ENCODE measurements around the gene ZNF511. TPM values are rescaled to one million over a fixed set of nuclear protein-coding genes. Genes with fewer than 3 reads are reported as not detected.

Gene ZNF511
- total RNA-seq, 1 experiment from 2014 or later: 44.7 TPM

- TF ChIP-seq EZH2 (IDR thresholded peaks at IDR 0.05; ENCODE audit: low read depth) (no peak), CTCF (conservative IDR thresholded peaks at IDR 0.05) (no peak)
- CTCF ChIA-PET: interaction anchor here (1.0 kb wide), 1 partner anchor 17 kb away, joined by 3 read pairs; no protein-coding TSS in a partner anchor
- intact Hi-C loops (cut with micrococcal nuclease; ENCODE audit: unreplicated experiment): no loop called here
Observed at GRCh38 chr10:133313192-133313591, 4.5 kb downstream of the ZNF511 start.

GRCh38 chr10:133314911-133315310 is 6.2 kb downstream of the ZNF511 start:
- POLR2A ChIA-PET (ENCODE audit: unreplicated experiment): no interaction called here
- H4K20me1 ChIP-seq (ENCODE audit: insufficient read depth): no peaks in the 10 kb centered on the region

More at GRCh38 chr10:133313192-133313591, 4.5 kb downstream of the ZNF511 start:
- POLR2A ChIA-PET (ENCODE audit: unreplicated experiment): no interaction called here
- H3K27ac ChIP-seq: no peak overlapping the region
- H3K9me2 ChIP-seq (ENCODE audit: insufficient read depth): no peaks in the 10 kb centered on the region
- BruUV-seq (replicated peaks): no TSS peak
- peaks cover 2% of the 10 kb centered on the region for H3K79me2 ChIP-seq (ENCODE audit: low read depth)
- no peaks in the 10 kb centered on the region; the same call in 1 of the 2 replicates for H4K20me1 ChIP-seq (ENCODE audit: insufficient read depth)
- 0 out of 2 replicates have a peak, but pooled peaks cover 4% of the 10 kb centered on the region for H3K4me1 ChIP-seq (replicated peaks; ENCODE audit: insufficient read depth)
- H3K36me3 ChIP-seq (ENCODE audit: low read depth): no peaks in the 10 kb centered on the region
- H3F3A ChIP-seq (ENCODE audit: insufficient read depth, low read depth): no peaks in the 10 kb centered on the region
- H3K27me3 ChIP-seq (ENCODE audit: insufficient read depth, low read depth): no peaks in the 10 kb centered on the region
- no peak overlapping the region for H3K4me3 ChIP-seq
- H3K4me2 ChIP-seq: no peak overlapping the region
- no peaks in the 10 kb centered on the region for H3K9me3 ChIP-seq (ENCODE audit: insufficient read depth, low read depth)
- DNase-seq: no peak
- H2AFZ ChIP-seq: no peak overlapping the region

GRCh38 chr10:133315847-133316246 is 7.1 kb downstream of the ZNF511 start:
- TF ChIP-seq CTCF (conservative IDR thresholded peaks at IDR 0.05) (no peak), EZH2 (IDR thresholded peaks at IDR 0.05; ENCODE audit: low read depth) (no peak)
- BruUV-seq (replicated peaks): no TSS peak
- H3K27me3 ChIP-seq (ENCODE audit: insufficient read depth, low read depth): no peaks in the 10 kb centered on the region
- H3K9me2 ChIP-seq (ENCODE audit: insufficient read depth): no peaks in the 10 kb centered on the region
- no peaks in the 10 kb centered on the region for H3K4me1 ChIP-seq (replicated peaks; ENCODE audit: insufficient read depth)
- no peak overlapping the region for H3K4me3 ChIP-seq
- intact Hi-C loops (cut with micrococcal nuclease; ENCODE audit: unreplicated experiment): no loop called here
- no peaks in the 10 kb centered on the region for H3K9me3 ChIP-seq (ENCODE audit: insufficient read depth, low read depth)
- no peak overlapping the region for H3K27ac ChIP-seq
- CTCF ChIA-PET: no interaction called here
- no peaks in the 10 kb centered on the region for H3K79me2 ChIP-seq (ENCODE audit: low read depth)
- no peaks in the 10 kb centered on the region for H4K20me1 ChIP-seq (ENCODE audit: insufficient read depth)
- no peak for DNase-seq
- no peaks in the 10 kb centered on the region for H3K36me3 ChIP-seq (ENCODE audit: low read depth)
- H3F3A ChIP-seq (ENCODE audit: insufficient read depth, low read depth): no peaks in the 10 kb centered on the region
- POLR2A ChIA-PET (ENCODE audit: unreplicated experiment): no interaction called here
- no peak overlapping the region for H3K4me2 ChIP-seq
- H2AFZ ChIP-seq: no peak overlapping the region

More at GRCh38 chr10:133314911-133315310, 6.2 kb downstream of the ZNF511 start:
- intact Hi-C loops (cut with micrococcal nuclease; ENCODE audit: unreplicated experiment): no loop called here
- H3K27me3 ChIP-seq (ENCODE audit: insufficient read depth, low read depth): no peaks in the 10 kb centered on the region
- no peak overlapping the region for H2AFZ ChIP-seq
- no peaks in the 10 kb centered on the region for H3F3A ChIP-seq (ENCODE audit: insufficient read depth, low read depth)
- H3K4me2 ChIP-seq: no peak overlapping the region
- H3K9me2 ChIP-seq (ENCODE audit: insufficient read depth): no peaks in the 10 kb centered on the region
- no peak overlapping the region for H3K4me3 ChIP-seq
- H3K36me3 ChIP-seq (ENCODE audit: low read depth): no peaks in the 10 kb centered on the region
- no peaks in the 10 kb centered on the region for H3K9me3 ChIP-seq (ENCODE audit: insufficient read depth, low read depth)
- no peaks in the 10 kb centered on the region for H3K79me2 ChIP-seq (ENCODE audit: low read depth)
- no TSS peak for BruUV-seq (replicated peaks)
- DNase-seq: no peak
- H3K4me1 ChIP-seq (replicated peaks; ENCODE audit: insufficient read depth): no peaks in the 10 kb centered on the region
- CTCF ChIA-PET: no interaction called here
- no peak overlapping the region for H3K27ac ChIP-seq
- TF ChIP-seq CTCF (conservative IDR thresholded peaks at IDR 0.05) (no peak), EZH2 (IDR thresholded peaks at IDR 0.05; ENCODE audit: low read depth) (no peak)
